ENCODE results near the gene FAM78A.

GRCh38 chr9:131264231-131264630 is 12.1 kb downstream of the FAM78A start:
- TF ChIP-seq POLR2AphosphoS5 (IDR thresholded peaks at IDR 0.05; ENCODE audit: low read depth, low read length) (no peak), POLR2A (IDR thresholded peaks at IDR 0.05; ENCODE audit: low read depth, low read length) (no peak), TAF1 (IDR thresholded peaks at IDR 0.05; ENCODE audit: borderline replicate concordance, low read depth, low read length) (no peak)

Data from GM12892 (cell line).